Epithelial cell of esophagus (primary cell): ENCODE results near the gene MARCHF10.

Experiments used
- DNase-seq: peaks from one replicate; pipeline ENCODE4 v3.0.0; 2010; ENCODE audit warnings: low read depth
- H3K4me3 ChIP-seq: 2 replicates; pipeline ENCODE4 v1.5.1; 2011; ENCODE audit warnings: mild to moderate bottlenecking, low read length, control low read depth
- TF ChIP-seq, protein P1 (sequence below): IDR thresholded peaks from 2 replicates; pipeline ENCODE4 v1.5.1; 2011; ENCODE audit warnings: low read depth, mild to moderate bottlenecking, low read length, control low read depth, inconsistent platforms; ENCODE audit not compliant: insufficient read depth; ENCODE audit errors: missing control alignments

Gene MARCHF10

DNA sequence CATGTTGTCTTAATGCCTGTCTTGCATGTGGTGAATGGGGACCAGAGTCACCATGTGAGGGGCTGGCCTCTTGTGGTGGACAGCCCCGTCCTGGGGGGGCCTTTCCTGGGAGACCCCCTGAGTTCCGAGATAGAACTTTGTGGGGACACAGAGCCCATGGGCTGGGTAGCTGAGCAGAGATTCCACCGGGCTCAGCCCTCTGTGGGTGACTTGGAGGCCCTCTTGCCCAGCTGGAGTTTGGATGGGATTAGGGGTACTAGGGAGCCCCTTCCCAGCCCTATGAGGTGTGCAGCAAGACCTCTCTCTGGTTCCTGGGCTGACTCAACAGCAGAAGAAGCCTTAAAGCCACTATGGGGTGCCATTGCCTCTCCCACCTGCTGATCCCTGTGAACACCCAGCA lies 142.5 kb downstream of the MARCHF10 start:
- TF ChIP-seq, protein P1, sequence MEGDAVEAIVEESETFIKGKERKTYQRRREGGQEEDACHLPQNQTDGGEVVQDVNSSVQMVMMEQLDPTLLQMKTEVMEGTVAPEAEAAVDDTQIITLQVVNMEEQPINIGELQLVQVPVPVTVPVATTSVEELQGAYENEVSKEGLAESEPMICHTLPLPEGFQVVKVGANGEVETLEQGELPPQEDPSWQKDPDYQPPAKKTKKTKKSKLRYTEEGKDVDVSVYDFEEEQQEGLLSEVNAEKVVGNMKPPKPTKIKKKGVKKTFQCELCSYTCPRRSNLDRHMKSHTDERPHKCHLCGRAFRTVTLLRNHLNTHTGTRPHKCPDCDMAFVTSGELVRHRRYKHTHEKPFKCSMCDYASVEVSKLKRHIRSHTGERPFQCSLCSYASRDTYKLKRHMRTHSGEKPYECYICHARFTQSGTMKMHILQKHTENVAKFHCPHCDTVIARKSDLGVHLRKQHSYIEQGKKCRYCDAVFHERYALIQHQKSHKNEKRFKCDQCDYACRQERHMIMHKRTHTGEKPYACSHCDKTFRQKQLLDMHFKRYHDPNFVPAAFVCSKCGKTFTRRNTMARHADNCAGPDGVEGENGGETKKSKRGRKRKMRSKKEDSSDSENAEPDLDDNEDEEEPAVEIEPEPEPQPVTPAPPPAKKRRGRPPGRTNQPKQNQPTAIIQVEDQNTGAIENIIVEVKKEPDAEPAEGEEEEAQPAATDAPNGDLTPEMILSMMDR: no peak
- DNase-seq: no peak
- H3K4me3 ChIP-seq: no peak overlapping the region

DNA sequence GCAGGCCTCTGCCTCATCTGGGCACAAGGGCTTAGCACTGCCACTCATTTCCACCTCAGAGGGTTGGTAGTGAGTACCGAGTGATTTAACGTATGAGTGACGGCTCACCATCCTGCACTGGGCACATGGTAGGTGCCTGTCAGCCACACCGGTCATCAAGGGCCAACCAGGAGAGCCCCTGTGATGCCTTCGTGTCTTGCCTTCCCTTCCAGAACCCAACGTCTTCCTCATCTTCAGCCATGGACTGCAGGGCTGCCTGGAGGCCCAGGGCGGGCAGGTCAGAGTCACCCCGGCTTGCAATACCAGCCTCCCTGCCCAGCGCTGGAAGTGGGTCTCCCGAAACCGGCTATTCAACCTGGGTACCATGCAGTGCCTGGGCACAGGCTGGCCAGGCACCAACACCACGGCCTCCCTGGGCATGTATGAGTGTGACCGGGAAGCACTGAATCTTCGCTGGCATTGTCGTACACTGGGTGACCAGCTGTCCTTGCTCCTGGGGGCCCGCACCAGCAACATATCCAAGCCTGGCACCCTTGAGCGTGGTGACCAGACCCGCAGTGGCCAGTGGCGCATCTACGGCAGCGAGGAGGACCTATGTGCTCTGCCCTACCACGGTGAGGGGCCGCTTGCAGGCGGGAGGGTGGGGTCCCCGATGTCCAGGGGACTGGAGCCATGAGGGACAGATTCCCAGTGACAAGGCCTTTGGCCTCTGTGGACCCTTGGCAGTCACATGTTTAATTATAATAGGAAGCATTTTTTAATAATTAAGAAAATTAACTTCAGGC lies 143.6 kb downstream of the MARCHF10 start:
- no peak for DNase-seq
- no peak overlapping the region for H3K4me3 ChIP-seq
- TF ChIP-seq, protein P1: no peak

DNA sequence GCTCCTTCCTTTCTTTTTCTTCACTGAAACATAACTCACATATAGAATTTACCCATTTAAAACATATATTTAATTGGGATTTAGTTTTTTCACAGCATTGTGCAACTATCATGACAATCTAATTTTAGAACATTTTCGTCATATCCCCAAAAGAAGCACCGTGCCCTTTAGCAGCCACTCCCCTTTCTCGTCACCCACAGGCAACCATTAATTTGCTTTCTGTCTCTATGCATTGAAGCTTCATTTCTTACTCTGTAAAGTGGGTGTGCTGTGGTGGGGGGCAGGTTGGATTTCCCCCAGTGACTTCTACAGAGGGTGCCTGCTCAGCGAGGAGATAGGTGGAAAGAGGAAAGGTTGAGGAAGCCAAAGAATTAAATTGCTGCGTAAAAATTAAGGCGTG lies 144.8 kb downstream of the MARCHF10 start:
- H3K4me3 ChIP-seq: no peak overlapping the region
- no peak for DNase-seq
- TF ChIP-seq, protein P1: no peak

DNA sequence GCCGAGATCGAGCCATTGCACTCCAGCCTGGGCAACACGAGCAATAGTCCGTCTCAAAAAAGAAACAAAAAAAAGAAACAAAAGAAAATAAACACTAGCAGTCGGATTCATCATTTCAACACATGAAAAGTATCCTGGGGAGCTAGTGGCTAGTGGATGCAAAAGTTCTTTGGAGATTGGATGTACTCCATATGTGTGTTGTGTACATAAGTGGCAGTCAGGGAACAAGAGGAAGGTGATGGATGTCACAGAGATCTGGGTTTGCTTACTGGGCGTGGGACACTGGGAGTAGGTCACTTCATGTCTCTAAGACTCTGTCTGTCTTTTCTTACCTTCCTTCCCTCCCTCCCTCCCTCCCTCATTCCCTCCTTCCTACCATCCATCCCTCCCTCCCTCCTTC lies 145.3 kb downstream of the MARCHF10 start:
- DNase-seq: no peak
- H3K4me3 ChIP-seq: no peak overlapping the region
- TF ChIP-seq, protein P1: no peak

DNA sequence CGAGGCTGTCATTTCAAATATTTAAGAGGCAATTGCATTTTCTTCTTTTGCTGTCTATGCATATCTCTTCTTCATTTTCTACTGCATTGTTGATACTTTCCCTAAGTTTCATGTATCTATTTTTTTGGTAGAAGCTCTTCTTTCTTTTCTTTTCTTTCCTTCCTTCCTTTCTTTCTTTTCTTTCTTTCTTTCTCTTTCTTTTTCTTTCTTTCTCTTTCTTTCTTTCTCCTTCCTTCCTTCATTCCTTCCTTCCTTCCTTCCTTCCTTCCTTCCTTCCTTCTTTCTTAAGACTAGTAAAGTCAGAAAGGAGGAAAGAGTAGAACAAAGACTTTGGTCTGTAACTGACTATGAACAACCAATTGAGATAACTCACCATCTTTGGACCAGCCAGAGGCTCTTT lies 146.8 kb downstream of the MARCHF10 start:
- DNase-seq: no peak
- TF ChIP-seq, protein P1: no peak
- H3K4me3 ChIP-seq: no peak overlapping the region

DNA sequence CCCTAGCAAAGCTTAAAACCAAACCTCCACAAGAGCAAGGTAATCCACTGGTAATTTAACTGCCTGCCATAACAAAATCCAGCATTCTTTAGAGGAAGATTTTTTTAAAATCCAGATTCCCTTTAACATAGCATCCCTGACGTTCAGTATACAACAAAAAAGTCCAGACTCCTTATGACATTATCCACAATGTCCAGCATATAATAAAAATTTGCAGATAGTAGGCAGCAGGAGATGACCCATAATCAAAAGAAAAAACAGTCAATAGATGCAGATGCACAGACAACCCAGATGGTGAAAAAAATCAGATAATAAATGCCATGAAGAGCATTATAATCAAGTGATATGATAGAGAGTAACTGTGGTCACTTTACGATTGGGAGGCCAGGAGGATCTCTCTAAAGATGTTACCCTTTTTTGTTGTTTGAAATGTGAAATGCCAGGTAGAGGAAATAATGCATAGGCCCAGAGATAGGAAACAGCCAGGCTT lies 147.4 kb downstream of the MARCHF10 start:
- no peak overlapping the region for H3K4me3 ChIP-seq
- TF ChIP-seq, protein P1: no peak
- no peak for DNase-seq
